Measurements from ENCODE around the gene ADCY6. TPM values are rescaled to one million over a fixed set of nuclear protein-coding genes. Genes with fewer than 3 reads are reported as not detected.

ADCY6 gene
- total RNA-seq, 1 experiment from 2014 or later = 48.3 TPM

GRCh38 chr12:48803675-48804074, 14.8 kb upstream of the ADCY6 start:
- H2AFZ ChIP-seq = no peak overlapping the region
- TF ChIP-seq EZH2 (IDR thresholded peaks at IDR 0.05; ENCODE audit: low read depth) (no peak), CTCF (conservative IDR thresholded peaks at IDR 0.05) (no peak)

GRCh38 chr12:48800971-48801370, 12.1 kb upstream of the ADCY6 start:
- Histone ChIP-seq H3K27ac (no peak overlapping the region), H3K9me2 (ENCODE audit: insufficient read depth) (no peaks in the 10 kb centered on the region), H3K79me2 (ENCODE audit: low read depth) (no peaks in the 10 kb centered on the region), H3K4me2 (no peak overlapping the region), H3F3A (ENCODE audit: insufficient read depth, low read depth) (peaks cover 13% of the 10 kb centered on the region; the same call in 1 of the 2 replicates), H3K4me3 (no peak overlapping the region), H2AFZ (no peak overlapping the region), H4K20me1 (ENCODE audit: insufficient read depth) (no peaks in the 10 kb centered on the region), H3K27me3 (ENCODE audit: insufficient read depth, low read depth) (no peaks in the 10 kb centered on the region), H3K4me1 (replicated peaks; ENCODE audit: insufficient read depth) (no peaks in the 10 kb centered on the region), H3K9me3 (ENCODE audit: insufficient read depth, low read depth) (no peaks in the 10 kb centered on the region), H3K36me3 (ENCODE audit: low read depth) (no peaks in the 10 kb centered on the region)
- BruUV-seq (replicated peaks) = no TSS peak
- POLR2A ChIA-PET (ENCODE audit: unreplicated experiment) = no interaction called here
- intact Hi-C loops (cut with micrococcal nuclease; ENCODE audit: unreplicated experiment) = no loop called here
- CTCF ChIA-PET = interaction anchor here (0.6 to 0.7 kb wide), 3 partner anchors 259 to 1105 kb away, joined by 3 to 6 read pairs (median 5); no protein-coding TSS in a partner anchor
- no peak for DNase-seq
- TF ChIP-seq EZH2 (IDR thresholded peaks at IDR 0.05; ENCODE audit: low read depth) (no peak), CTCF (conservative IDR thresholded peaks at IDR 0.05) (no peak)

More at GRCh38 chr12:48803675-48804074, 14.8 kb upstream of the ADCY6 start:
- Histone ChIP-seq H3K79me2 (ENCODE audit: low read depth) (no peaks in the 10 kb centered on the region), H3K27me3 (ENCODE audit: insufficient read depth, low read depth) (no peaks in the 10 kb centered on the region), H3F3A (ENCODE audit: insufficient read depth, low read depth) (no peaks in the 10 kb centered on the region; the same call in 1 of the 2 replicates), H4K20me1 (ENCODE audit: insufficient read depth) (no peaks in the 10 kb centered on the region), H3K9me3 (ENCODE audit: insufficient read depth, low read depth) (no peaks in the 10 kb centered on the region), H3K27ac (no peak overlapping the region), H3K4me3 (no peak overlapping the region), H3K36me3 (ENCODE audit: low read depth) (no peaks in the 10 kb centered on the region), H3K4me1 (replicated peaks; ENCODE audit: insufficient read depth) (no peaks in the 10 kb centered on the region), H3K9me2 (ENCODE audit: insufficient read depth) (no peaks in the 10 kb centered on the region), H3K4me2 (no peak overlapping the region)
- intact Hi-C loops (cut with micrococcal nuclease; ENCODE audit: unreplicated experiment) = no loop called here
- no TSS peak for BruUV-seq (replicated peaks)
- ChIA-PET POLR2A (ENCODE audit: unreplicated experiment) (no interaction called here), CTCF (interaction anchor here (0.6 kb wide), 1 partner anchor 50 kb away, joined by 13 read pairs; no protein-coding TSS in a partner anchor)
- no peak for DNase-seq

- Histone ChIP-seq H3K36me3 (ENCODE audit: low read depth) (no peaks in the 10 kb centered on the region), H3K9me2 (ENCODE audit: insufficient read depth) (no peaks in the 10 kb centered on the region), H3F3A (ENCODE audit: insufficient read depth, low read depth) (peaks cover 13% of the 10 kb centered on the region; the same call in 1 of the 2 replicates), H3K9me3 (ENCODE audit: insufficient read depth, low read depth) (no peaks in the 10 kb centered on the region), H3K27me3 (ENCODE audit: insufficient read depth, low read depth) (no peaks in the 10 kb centered on the region), H4K20me1 (ENCODE audit: insufficient read depth) (no peaks in the 10 kb centered on the region), H3K4me3 (no peak overlapping the region), H3K4me1 (replicated peaks; ENCODE audit: insufficient read depth) (peaks cover 3% of the 10 kb centered on the region), H3K79me2 (ENCODE audit: low read depth) (no peaks in the 10 kb centered on the region), H3K27ac (no peak overlapping the region), H2AFZ (no peak overlapping the region), H3K4me2 (no peak overlapping the region)
- ChIA-PET POLR2A (ENCODE audit: unreplicated experiment) (no interaction called here), CTCF (no interaction called here)
- TF ChIP-seq EZH2 (IDR thresholded peaks at IDR 0.05; ENCODE audit: low read depth) (no peak), CTCF (conservative IDR thresholded peaks at IDR 0.05) (no peak)
- DNase-seq = no peak
- intact Hi-C loops (cut with micrococcal nuclease; ENCODE audit: unreplicated experiment) = no loop called here
- BruUV-seq (replicated peaks) = no TSS peak
These were observed 11.6 kb upstream of the ADCY6 start for GRCh38 chr12:48800457-48800856.
